ENCODE results near the gene KCNA2.

Gene KCNA2

DNA sequence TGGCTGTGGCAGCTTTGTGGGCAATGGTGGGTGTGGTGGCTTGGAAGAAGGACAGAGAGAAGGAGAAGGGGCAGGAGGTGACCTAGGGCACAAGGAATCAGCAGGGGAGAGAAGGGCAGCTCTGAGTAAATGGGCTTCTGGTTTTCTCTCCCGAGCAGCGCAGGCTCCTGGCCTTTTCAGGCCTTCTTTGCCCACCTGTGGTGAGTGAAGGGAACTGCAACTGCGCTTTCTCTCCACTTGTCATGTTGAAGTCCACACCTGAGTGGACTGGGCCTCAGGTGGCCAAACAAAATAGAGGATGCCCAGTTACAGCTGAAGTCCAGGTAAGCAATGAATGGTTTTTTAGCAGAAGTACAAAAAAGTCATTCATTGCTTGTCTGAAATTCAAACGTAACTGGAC, 57.8 kb downstream of the KCNA2 start:
- Histone ChIP-seq H3K4me3 (no peak overlapping the region), H3K27ac (no peak overlapping the region), H3K36me3 (ENCODE audit: insufficient read depth, low read length) (no peaks in the 10 kb centered on the region), H3K9me3 (ENCODE audit: low read depth, low read length) (no peaks in the 10 kb centered on the region), H3K9ac (ENCODE audit: insufficient read length) (no peak overlapping the region)
- TF ChIP-seq FOXP2 (optimal IDR thresholded peaks at IDR 0.05; ENCODE audit: control extremely low read depth, extremely low read length, insufficient read depth): no peak
- no peak for TF ChIP-seq POLR2AphosphoS5 (IDR thresholded peaks at IDR 0.05; ENCODE audit: borderline replicate concordance, low read depth, low read length)
- TF ChIP-seq EZH2 (IDR thresholded peaks at IDR 0.05): no peak
- no peak for DNase-seq (ENCODE audit: low read depth, low spot score)

DNA sequence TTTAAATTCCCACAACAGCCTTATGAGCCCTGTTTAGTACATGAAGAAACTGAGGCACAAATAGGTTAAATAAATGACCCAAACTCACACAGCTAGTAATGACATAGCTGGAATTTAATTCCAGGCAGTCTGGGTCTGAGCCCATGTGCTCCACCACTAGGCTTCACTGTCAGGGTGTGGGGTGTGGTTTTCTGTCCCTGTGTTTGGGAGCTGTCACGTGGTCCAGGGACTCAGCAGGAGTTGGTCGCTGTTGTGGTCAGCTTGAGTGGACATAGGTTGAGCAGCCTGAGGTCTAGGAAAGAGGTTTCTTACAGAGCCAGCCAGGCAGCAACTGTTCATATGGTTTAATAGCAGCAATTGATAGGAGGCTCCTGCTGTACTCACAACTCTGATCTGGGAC, 59.1 kb downstream of the KCNA2 start:
- Histone ChIP-seq H3K27ac (no peak overlapping the region), H3K4me3 (no peak overlapping the region), H3K36me3 (ENCODE audit: insufficient read depth, low read length) (no peaks in the 10 kb centered on the region), H3K9me3 (ENCODE audit: low read depth, low read length) (no peaks in the 10 kb centered on the region), H3K9ac (ENCODE audit: insufficient read length) (no peak overlapping the region)
- TF ChIP-seq FOXP2 (optimal IDR thresholded peaks at IDR 0.05; ENCODE audit: control extremely low read depth, extremely low read length, insufficient read depth): no peak
- TF ChIP-seq POLR2AphosphoS5 (IDR thresholded peaks at IDR 0.05; ENCODE audit: borderline replicate concordance, low read depth, low read length): no peak
- DNase-seq (ENCODE audit: low read depth, low spot score): no peak

DNA sequence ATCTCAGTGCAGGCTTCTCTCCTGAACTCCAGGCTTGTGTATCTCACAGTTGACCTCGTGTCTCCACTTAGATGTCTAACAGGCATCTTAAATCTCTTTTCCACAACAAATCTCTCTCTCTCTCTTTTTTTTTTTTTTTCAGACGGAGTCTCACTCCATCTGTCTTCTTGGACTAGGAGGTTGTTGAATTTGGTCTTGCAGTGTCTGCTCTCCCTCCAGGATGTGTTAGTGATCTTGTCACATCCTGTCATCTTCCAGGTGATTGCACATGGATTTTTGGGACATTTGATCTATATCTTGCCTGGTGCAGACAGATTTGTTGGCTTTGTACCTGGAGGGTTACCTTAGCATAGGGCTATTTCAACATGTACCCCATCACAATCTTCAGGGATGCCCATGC, 60.7 kb downstream of the KCNA2 start:
- no peak for DNase-seq (ENCODE audit: low read depth, low spot score)
- H3K36me3 ChIP-seq (ENCODE audit: insufficient read depth, low read length): no peaks in the 10 kb centered on the region
- no peak overlapping the region for H3K27ac ChIP-seq
- TF ChIP-seq FOXP2 (optimal IDR thresholded peaks at IDR 0.05; ENCODE audit: control extremely low read depth, extremely low read length, insufficient read depth): no peak
- TF ChIP-seq POLR2AphosphoS5 (IDR thresholded peaks at IDR 0.05; ENCODE audit: borderline replicate concordance, low read depth, low read length): no peak
- no peak for TF ChIP-seq EZH2 (IDR thresholded peaks at IDR 0.05)
- H3K9ac ChIP-seq (ENCODE audit: insufficient read length): no peak overlapping the region
- no peaks in the 10 kb centered on the region for H3K9me3 ChIP-seq (ENCODE audit: low read depth, low read length)
- no peak overlapping the region for H3K4me3 ChIP-seq

DNA sequence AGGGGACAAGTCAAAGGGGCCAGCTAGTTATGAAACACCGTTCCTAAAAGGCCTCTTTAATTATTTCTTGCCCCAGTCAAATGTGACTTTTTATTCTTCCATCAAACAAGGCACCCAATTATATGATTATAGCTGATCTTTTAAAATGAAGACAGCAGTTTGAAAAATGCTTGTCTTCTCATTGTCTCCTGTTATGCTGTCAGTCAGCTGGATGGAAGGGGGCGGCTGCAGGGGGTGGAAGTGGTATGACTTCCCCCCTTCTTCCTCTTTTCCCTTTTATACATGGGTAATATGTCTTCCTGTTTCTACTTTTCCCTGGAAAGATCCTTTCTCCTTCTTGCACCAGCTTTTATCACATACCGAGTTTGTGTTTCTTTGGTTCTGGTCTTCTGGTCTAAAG, 61.4 kb downstream of the KCNA2 start:
- TF ChIP-seq POLR2AphosphoS5 (IDR thresholded peaks at IDR 0.05; ENCODE audit: borderline replicate concordance, low read depth, low read length): no peak
- TF ChIP-seq EZH2 (IDR thresholded peaks at IDR 0.05): no peak
- TF ChIP-seq FOXP2 (optimal IDR thresholded peaks at IDR 0.05; ENCODE audit: control extremely low read depth, extremely low read length, insufficient read depth): no peak
- Histone ChIP-seq H3K9ac (ENCODE audit: insufficient read length) (no peak overlapping the region), H3K36me3 (ENCODE audit: insufficient read depth, low read length) (no peaks in the 10 kb centered on the region), H3K9me3 (ENCODE audit: low read depth, low read length) (no peaks in the 10 kb centered on the region), H3K4me3 (no peak overlapping the region), H3K27ac (no peak overlapping the region)
- DNase-seq (ENCODE audit: low read depth, low spot score): no peak
